ENCODE results near the gene GALNT7.

DNA sequence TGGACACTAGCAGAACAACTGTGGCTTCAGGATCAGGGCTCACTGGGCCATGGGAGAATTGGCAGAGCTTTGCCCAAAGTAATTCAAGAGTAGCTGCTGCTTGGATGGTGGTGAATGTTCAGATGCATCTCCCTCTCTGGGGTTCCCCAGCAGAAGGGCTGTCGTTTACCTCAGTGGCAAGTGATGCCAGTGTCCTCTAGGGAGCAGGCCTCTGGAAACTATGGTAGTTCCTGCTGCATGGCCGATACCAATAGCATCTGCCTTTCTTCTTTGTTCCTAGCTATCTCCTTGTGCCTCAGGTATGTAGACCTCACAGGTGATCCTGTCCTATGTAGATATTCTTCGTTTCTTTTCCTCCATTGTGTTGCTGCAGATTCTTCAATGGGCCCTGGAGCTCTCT, 139.2 kb downstream of the GALNT7 start:
- TF ChIP-seq, protein P1, sequence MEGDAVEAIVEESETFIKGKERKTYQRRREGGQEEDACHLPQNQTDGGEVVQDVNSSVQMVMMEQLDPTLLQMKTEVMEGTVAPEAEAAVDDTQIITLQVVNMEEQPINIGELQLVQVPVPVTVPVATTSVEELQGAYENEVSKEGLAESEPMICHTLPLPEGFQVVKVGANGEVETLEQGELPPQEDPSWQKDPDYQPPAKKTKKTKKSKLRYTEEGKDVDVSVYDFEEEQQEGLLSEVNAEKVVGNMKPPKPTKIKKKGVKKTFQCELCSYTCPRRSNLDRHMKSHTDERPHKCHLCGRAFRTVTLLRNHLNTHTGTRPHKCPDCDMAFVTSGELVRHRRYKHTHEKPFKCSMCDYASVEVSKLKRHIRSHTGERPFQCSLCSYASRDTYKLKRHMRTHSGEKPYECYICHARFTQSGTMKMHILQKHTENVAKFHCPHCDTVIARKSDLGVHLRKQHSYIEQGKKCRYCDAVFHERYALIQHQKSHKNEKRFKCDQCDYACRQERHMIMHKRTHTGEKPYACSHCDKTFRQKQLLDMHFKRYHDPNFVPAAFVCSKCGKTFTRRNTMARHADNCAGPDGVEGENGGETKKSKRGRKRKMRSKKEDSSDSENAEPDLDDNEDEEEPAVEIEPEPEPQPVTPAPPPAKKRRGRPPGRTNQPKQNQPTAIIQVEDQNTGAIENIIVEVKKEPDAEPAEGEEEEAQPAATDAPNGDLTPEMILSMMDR (IDR thresholded peaks at IDR 0.05) = no peak
- TF ChIP-seq POLR2A (IDR thresholded peaks at IDR 0.05) = no peak

Measured in Peyer's patch (tissue), 4 donors.